SJCRH30 (cell line): ENCODE results near the gene RTP2. TPM values are rescaled to one million over a fixed set of nuclear protein-coding genes. Genes with fewer than 3 reads are reported as not detected.

Experiments used
- DNase-seq, 2 experiments: peaks; one replicate each; pipeline ENCODE4 v3.0.0-alpha.2; 2015 to 2020
- H3K27ac ChIP-seq: fragments of 250-450 bp; sonication (Bioruptor Pico); 2 replicates; pipeline ENCODE4 v1.5.1; 2020; ENCODE audit warnings: mild to moderate bottlenecking, moderate library complexity
- H3K27me3 ChIP-seq: fragments of 250-450 bp; sonication (Bioruptor Pico); 2 replicates; pipeline ENCODE4 v1.5.1; 2020; ENCODE audit warnings: mild to moderate bottlenecking, moderate library complexity
- H3K36me3 ChIP-seq: fragments of 250-450 bp; sonication (Bioruptor Pico); 2 replicates; pipeline ENCODE4 v1.5.1; 2020; ENCODE audit warnings: mild to moderate bottlenecking, moderate library complexity
- H3K4me1 ChIP-seq: fragments of 250-450 bp; sonication (Bioruptor Pico); 2 replicates; pipeline ENCODE4 v1.5.1; 2020; ENCODE audit warnings: mild to moderate bottlenecking, moderate library complexity
- H3K4me3 ChIP-seq: fragments of 250-450 bp; sonication (Bioruptor Pico); 2 replicates; pipeline ENCODE4 v1.5.1; 2020; ENCODE audit warnings: mild to moderate bottlenecking, moderate library complexity
- H3K9me3 ChIP-seq: fragments of 250-450 bp; sonication (Bioruptor Pico); replicated peaks from 2 replicates; pipeline ENCODE4 v1.5.1; 2020; ENCODE audit warnings: mild to moderate bottlenecking, moderate library complexity
- total RNA-seq: library from RNA; depleted of rRNA; stranded (reverse); fragments of >200 nt; shearing (Covaris generic); gene quantifications from 2 replicates; pipeline ENCODE4 v1.2.3, GENCODE V29; 2014; rRNA removed

The RTP2 gene, protein sequence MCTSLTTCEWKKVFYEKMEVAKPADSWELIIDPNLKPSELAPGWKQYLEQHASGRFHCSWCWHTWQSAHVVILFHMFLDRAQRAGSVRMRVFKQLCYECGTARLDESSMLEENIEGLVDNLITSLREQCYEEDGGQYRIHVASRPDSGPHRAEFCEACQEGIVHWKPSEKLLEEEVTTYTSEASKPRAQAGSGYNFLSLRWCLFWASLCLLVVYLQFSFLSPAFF
- total RNA-seq = not detected in 2 replicates

DNA sequence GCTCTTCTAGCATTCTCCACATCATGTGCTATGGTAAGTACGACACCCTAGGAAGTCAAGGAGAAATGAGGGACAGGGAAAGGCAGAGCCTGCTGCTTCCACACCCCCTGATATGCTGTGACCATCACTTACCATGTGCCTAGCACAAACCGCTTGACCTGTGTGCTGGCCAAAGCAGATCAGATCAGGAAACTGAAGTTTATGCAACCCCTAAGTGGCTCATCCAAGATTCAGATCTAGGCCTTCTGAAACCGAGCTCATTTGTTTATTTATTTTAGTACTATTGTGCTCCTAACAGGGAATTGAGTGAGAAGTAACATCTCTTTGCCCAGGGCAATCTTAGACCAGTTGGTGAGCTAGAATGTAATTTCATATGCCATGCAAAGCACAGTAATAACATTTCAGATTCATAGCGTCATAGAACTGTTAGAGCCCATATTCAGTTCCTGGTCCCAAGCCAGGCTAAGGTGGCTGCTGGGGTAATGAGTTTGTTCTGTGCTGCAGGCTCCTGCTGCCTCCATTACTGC lies at the start of gene RTP2:
Gene RTP2 (minus strand): TSS at position 51 of the 527 bp plus-strand sequence. CDS start 429 bp downstream, outside the sequence.
- H3K27ac ChIP-seq = no peak within 1 kb of the TSS
- no peaks in the 10 kb centered on the region for H3K36me3 ChIP-seq
- no peaks in the 10 kb centered on the region for H3K27me3 ChIP-seq
- no peaks in the 10 kb centered on the region for H3K9me3 ChIP-seq
- H3K4me3 ChIP-seq = no peak within 1 kb of the TSS
- H3K4me1 ChIP-seq = no peaks in the 10 kb centered on the region
- DNase-seq = no peak

DNA sequence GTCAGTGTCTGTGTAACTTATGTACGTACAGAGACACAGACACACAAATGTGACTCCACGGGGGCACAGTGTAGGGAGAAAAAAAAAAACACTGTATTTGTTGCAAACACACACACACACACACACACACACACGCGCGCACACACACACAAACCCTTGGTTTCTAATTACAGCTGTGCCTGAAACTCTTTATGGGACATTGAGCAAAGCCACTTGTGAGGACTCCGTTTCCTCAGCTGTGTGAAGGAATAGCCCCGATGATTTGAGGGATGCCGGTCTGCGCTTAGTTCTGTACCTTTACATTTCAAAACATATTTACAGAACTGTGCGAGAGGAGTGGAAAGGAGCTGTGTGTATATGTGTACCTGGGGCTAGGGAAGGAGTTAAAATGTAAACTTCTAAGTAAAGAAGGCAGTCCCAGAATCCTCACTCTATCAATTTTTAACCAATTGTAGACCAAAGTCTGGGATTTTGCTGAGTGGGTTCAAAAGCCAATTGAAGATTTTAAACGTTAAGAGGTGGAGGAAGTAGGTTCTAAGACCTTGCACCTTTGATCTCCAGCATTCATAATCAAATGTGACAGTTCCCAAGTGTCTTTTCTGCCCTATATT lies 48.3 kb upstream of the RTP2 start:
- DNase-seq = peak in 1 of 2 experiments; percentile 37
- no peaks in the 10 kb centered on the region for H3K27me3 ChIP-seq
- H3K4me1 ChIP-seq = 0 out of 2 replicates have a peak, but pooled peaks cover 4% of the 10 kb centered on the region
- no peak overlapping the region for H3K27ac ChIP-seq
- peak overlapping the region; percentile 35 for H3K4me3 ChIP-seq
- no peaks in the 10 kb centered on the region for H3K36me3 ChIP-seq
- H3K9me3 ChIP-seq = no peaks in the 10 kb centered on the region

DNA sequence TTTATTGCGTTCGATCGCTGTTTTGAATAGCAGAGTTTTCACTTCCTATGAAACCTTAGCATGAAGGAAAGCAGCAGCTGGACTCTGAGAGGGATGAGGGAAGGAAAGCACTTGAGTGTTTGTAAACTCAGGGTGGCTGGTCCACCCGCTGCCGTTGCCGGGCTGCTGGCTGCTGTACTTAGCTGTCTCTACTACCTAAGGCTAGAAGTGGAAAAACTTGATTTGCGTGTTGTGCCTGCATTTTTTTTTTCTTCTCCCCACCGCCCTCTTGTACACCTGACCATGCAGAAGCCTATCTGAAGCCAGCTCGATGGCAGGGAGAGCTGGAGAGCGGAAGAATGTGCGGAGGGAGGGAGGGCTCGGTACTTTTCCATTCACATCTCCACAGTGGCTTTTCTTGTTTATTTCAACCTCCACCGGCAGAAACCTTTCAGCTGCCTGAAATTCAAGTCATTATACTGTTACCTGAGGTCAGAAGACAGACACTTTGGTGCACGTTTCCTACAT lies 47.7 kb upstream of the RTP2 start:
- Histone ChIP-seq H3K36me3 (no peaks in the 10 kb centered on the region), H3K27me3 (no peaks in the 10 kb centered on the region), H3K9me3 (no peaks in the 10 kb centered on the region), H3K4me1 (0 out of 2 replicates have a peak, but pooled peaks cover 4% of the 10 kb centered on the region), H3K27ac (0 out of 2 replicates have a peak overlapping the region, but pooled peaks have one; percentile 14), H3K4me3 (peak overlapping the region; percentile 35)
- DNase-seq = peak; percentile 59 to 79

DNA sequence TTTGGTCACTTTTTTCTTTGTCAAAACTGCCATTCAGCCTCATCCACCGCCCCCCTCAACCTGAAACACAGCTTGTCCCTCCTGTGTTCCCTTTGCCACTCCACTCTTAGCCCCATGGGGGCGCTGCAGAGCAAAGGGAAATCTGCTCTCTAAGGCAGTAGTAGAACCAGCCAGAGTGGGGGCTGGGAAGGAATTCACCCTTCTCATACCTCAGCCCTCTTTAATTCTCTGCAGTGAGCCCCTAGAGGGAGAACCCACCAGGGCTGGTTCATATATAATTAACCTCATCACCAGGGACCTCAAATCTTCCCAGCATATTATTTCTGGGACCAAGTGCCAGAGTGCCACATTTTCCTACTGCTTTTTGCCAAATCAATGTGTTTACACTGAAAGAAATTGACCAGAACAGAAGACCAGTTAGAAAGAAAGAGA lies 45.7 kb upstream of the RTP2 start:
- H3K9me3 ChIP-seq = no peaks in the 10 kb centered on the region
- no peak overlapping the region for H3K27ac ChIP-seq
- H3K4me1 ChIP-seq = 0 out of 2 replicates have a peak, but pooled peaks cover 4% of the 10 kb centered on the region
- H3K27me3 ChIP-seq = no peaks in the 10 kb centered on the region
- DNase-seq = peak; percentile 64 to 83
- H3K36me3 ChIP-seq = no peaks in the 10 kb centered on the region
- no peak overlapping the region for H3K4me3 ChIP-seq

DNA sequence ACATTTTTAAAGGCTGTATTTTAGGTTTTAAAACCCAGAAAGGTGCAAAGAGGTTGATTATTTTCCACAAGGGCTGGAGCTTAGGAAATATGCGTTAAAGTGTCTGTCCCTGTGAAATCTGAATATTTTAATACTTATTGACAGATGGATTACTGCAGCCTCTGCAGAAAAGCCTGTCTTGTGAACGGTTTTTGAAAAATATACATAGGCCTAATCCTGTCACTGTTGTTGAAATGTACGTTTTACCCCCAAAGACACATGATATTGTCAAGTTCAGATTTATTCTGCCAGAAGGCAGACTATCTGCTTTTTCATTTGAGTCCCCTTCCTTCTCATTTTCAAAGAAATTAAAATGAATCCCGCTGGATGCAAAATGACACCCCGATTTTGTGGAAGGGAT lies 45.1 kb upstream of the RTP2 start:
- H3K27ac ChIP-seq = no peak overlapping the region

DNA sequence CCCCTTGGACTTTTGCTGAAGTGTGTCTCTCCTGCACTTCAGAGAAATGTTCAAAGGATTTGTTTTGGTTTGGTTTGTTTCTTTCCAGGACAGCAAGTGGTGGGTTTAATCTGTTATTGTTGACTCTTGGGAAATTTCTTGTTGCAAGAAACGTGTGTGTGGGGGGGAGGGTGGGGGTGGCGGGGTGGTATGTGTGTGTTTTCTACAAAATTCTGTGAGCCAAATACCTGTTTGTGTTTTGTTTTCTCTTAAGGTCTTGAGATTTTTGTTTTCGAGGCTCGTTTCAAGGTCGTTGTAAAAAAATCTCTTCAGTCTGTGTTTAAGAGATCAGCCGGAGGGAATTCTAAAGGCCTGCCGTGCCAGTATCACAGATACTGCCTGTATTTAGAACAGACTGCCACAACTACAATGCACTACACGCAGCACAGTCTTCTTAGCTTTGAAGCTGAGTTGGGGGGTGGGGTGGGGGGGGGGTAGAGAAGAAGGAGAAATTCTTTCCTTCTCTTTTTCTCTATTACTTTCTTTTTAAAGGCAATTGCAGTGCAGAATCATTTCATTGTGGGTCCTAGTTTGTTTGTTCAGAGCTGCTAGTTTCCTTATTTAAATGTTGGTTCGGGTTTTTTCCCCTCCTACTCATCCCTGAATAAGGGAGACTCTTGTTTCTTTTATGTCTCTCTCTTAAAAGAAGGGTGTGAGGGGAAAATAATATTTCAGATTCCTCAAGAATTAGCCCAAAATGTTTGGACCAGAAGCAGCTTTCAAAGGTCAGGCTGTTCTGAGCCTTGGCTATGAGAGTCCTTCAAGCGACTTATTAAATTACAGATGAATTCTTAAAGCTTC lies 44.3 kb upstream of the RTP2 start:
- no peaks in the 10 kb centered on the region for H3K36me3 ChIP-seq
- no peak for DNase-seq
- H3K27me3 ChIP-seq = no peaks in the 10 kb centered on the region
- H3K4me1 ChIP-seq = 0 out of 2 replicates have a peak, but pooled peaks cover 4% of the 10 kb centered on the region
- no peaks in the 10 kb centered on the region for H3K9me3 ChIP-seq
- H3K4me3 ChIP-seq = peak overlapping the region; percentile 58; the same call in 1 of the 2 replicates
- H3K27ac ChIP-seq = no peak overlapping the region

More for the DNA sequence above, 45.1 kb upstream of the RTP2 start:
- H3K4me1 ChIP-seq = 0 out of 2 replicates have a peak, but pooled peaks cover 4% of the 10 kb centered on the region
- no peaks in the 10 kb centered on the region for H3K9me3 ChIP-seq
- H3K27me3 ChIP-seq = no peaks in the 10 kb centered on the region
- H3K36me3 ChIP-seq = no peaks in the 10 kb centered on the region
- no peak overlapping the region for H3K4me3 ChIP-seq
- no peak for DNase-seq

DNA sequence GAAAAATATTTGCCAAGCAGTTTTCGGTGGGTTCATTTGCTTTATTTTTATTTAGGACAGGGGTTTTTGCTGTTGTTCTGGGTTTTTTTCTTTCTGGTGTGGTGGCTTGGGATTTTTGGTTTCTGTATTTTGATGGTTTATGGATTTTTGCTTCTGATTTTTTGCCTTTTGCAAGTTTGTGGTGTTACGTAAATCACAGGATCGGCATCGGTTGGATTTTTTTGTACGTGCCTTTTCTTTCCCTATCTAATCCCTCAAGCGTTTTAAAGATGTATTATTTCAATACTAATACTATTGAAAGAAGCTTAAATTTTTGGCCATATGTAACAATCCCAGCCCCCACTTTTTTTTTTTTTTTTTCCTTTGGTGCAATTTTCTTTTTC lies 43.7 kb upstream of the RTP2 start:
- H3K27me3 ChIP-seq = no peaks in the 10 kb centered on the region
- H3K27ac ChIP-seq = no peak overlapping the region
- H3K9me3 ChIP-seq = no peaks in the 10 kb centered on the region
- peak overlapping the region; percentile 58 for H3K4me3 ChIP-seq
- no peak for DNase-seq
- 0 out of 2 replicates have a peak, but pooled peaks cover 4% of the 10 kb centered on the region for H3K4me1 ChIP-seq
- no peaks in the 10 kb centered on the region for H3K36me3 ChIP-seq

DNA sequence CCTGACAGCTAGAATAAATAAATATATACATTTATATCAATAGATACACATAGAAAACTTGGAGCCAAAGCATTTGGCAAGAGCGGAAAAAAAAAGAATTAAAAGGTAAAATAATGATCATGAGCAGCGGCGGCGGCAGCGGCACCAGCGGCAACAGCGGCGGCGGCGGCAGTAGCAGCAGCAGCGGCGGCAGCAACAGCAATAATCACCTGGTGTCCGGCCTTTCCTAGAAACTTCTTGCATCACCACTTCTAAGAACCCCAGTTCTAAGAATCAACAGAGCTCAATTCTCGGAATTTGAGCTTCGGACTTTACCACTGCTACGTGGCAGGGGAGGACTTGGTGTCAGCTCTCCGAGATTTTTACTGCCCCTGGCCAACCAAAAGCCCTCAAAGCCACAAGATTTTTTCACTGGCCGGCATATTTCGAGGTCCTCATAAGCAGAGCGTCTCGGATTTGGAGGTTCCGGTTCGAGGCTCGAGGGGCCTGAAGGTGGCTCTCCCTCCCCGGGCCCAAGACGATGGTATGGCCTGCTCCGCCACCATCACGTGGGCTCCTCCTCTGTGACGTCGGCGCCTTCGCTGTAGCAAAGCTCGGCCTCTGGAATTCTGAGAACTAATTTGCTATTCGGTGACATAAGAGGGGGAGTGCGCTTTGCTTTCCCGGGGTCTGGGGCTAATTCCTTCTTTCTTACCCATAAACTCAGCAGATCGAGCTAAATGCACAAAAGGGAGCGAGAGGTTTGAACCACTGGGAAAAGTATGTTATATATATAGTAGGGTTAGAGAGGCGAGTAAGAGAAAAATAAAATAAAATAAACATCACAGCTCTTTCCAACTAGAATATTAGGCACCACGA lies 43.1 kb upstream of the RTP2 start, which contains the start of gene BCL6:
Gene BCL6 (minus strand): TSS at position 268 of the 858 bp plus-strand sequence. CDS start 11,775 bp downstream, outside the sequence.
- no peaks in the 10 kb centered on the region for H3K9me3 ChIP-seq
- H3K4me3 ChIP-seq = peak within 1 kb of the TSS; percentile 58
- H3K36me3 ChIP-seq = no peaks in the 10 kb centered on the region
- H3K27ac ChIP-seq = peak within 1 kb of the TSS; percentile 97
- H3K27me3 ChIP-seq = no peaks in the 10 kb centered on the region
- DNase-seq = peak; percentile 73 to 85
- H3K4me1 ChIP-seq = 0 out of 2 replicates have a peak, but pooled peaks cover 4% of the 10 kb centered on the region

DNA sequence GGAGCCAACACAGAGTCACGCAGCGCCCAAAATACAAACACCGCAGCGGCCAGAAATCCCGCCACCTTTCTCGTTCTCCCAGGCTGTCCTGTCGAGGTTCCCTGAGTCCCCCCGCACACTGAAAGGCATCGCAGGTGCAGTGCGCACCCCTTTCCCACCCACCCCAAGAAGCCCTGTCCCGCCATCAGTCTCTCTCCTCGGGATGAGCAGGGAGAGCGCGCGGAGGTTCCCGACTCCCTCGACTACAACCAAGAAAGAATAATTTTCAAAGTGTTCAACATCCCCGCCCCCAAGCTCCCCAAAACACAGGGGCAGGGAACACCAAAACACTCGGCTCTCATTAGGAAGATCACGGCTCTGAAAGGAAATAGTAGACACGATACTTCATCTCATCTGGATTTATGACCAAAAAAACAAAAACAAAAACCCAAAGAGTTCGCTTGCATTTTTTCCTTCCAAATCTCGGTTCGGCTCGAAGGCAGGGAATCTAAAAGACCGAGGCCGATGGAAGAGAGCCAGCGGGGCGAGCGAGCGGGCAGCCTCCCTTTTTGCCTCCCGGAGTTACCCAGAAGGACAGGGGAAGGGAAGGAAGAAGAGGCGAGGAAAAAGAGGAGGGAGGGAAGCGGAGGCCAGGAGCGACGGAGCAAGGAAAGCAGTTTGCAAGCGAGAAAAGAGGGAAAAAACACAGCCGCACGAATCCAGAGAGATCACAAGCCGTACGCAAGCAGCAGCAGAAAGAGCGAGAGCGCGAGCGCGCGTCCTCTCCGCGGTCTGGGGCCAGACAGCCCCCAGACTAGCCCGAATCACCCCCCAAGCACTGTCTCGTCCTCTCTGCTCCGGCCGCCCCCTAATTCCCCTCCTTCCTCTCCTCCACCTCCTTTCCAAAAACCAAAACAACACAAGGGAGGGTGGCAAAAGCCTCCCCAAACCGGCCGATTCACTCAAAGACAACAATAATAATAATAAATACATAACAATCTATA lies 42.1 kb upstream of the RTP2 start:
- DNase-seq = peak; percentile 7 to 34
- Histone ChIP-seq H3K27ac (no peak overlapping the region; the same call in 1 of the 2 replicates), H3K27me3 (no peaks in the 10 kb centered on the region), H3K36me3 (no peaks in the 10 kb centered on the region), H3K9me3 (no peaks in the 10 kb centered on the region), H3K4me1 (0 out of 2 replicates have a peak, but pooled peaks cover 1% of the 10 kb centered on the region), H3K4me3 (peak overlapping the region; percentile 58)

DNA sequence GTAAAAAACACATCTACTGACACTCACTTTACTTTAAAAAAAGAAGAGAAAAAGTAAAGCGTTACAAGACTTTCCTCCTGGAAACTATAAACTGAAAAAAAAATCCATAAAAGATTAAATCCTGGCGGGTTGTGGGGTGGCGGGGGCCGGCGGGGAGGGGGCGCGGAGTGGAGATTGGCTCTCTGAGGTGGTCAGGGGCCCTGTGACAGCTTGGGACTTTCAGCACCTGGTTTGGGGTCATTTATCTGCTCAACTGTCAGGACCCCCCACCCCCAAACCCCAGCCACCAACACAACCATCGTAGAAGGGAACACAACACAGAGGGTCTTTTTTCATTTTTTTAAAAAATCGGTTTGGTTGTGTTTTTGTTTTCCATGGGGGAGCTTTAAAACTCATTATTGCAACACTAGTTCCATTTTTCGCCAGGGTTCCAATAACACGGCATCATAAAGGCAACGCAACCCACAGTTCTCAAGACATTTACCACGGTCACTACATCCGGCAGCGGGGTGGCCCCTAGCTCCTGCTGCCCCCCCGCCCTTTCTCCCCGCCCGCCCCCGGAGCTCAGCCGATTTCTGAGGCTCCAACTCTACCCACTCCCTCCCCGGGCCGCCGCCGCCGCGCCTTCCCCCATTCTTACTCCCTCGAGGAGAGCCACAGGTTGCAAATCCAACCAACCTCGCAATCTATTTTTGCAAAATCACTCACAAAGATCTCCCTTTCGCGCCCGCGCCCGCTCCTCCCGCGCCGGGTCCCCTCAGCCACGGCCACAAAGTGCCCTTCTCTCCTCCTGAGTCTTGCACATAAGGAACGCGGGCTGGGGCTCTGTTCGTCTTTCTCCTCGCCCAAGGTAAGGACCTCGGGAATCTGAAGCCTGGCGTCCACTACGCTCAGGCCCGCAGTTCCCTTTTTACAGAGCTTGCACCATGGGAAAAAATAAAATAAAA lies 41.1 kb upstream of the RTP2 start:
- Histone ChIP-seq H3K36me3 (no peaks in the 10 kb centered on the region), H3K27ac (no peak overlapping the region), H3K9me3 (no peaks in the 10 kb centered on the region), H3K4me1 (no peaks in the 10 kb centered on the region), H3K4me3 (peak overlapping the region; percentile 58), H3K27me3 (no peaks in the 10 kb centered on the region)
- DNase-seq = no peak

DNA sequence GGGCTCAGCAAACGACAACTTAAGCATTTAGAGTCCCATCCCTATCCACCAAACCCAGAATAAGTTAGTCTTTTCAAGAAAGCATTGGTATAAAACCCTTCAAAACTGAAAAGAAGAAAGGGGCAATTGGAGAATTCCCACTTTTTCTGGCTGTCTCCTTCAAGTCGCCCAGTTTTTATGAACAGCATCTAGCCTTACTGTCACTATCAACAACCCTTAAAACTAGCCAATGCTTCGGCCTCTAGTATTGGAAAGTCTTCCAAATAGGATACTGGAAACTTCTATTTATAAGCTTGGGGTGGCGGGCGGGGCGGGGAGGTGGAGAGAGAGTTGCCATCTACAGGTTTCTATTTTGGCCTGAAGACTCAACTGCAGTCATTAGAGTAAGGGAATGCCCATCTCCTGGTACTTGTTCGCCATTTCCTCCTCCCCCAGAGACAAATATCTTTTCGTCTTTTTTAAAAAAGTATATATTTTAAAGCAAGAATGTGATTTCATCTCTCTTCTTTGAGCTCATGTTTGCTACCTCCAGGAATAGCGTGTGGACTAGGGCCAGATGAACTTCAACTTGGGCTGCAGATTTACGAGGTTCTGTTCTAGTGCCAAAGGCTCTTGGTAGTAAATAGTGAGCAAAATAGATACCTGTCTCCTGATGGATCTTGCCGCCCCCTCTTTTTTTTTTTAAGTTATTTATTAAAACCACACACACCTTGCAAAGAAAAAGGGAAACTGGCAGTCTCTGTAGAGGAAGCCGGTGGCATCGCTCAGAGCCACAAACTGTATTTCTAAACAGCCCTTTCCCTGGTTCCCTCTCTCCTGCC lies 40.2 kb upstream of the RTP2 start:
- Histone ChIP-seq H3K27ac (no peak overlapping the region), H3K27me3 (no peaks in the 10 kb centered on the region), H3K4me1 (no peaks in the 10 kb centered on the region), H3K36me3 (no peaks in the 10 kb centered on the region), H3K9me3 (no peaks in the 10 kb centered on the region), H3K4me3 (no peak overlapping the region)
- DNase-seq = no peak
